ENCODE data around the gene COX14. TPM values are rescaled to one million over a fixed set of nuclear protein-coding genes. Genes with fewer than 3 reads are reported as not detected.
"Not testable (repeated sequence)": the region's sequence is repeated elsewhere in the genome, so short reads cannot be mapped to it uniquely, and the experiment has no call there.

COX14 gene
- polyA plus RNA-seq, 12 donors = 20.9 to 46.7 (median 38.2) TPM; not detected in 2

DNA sequence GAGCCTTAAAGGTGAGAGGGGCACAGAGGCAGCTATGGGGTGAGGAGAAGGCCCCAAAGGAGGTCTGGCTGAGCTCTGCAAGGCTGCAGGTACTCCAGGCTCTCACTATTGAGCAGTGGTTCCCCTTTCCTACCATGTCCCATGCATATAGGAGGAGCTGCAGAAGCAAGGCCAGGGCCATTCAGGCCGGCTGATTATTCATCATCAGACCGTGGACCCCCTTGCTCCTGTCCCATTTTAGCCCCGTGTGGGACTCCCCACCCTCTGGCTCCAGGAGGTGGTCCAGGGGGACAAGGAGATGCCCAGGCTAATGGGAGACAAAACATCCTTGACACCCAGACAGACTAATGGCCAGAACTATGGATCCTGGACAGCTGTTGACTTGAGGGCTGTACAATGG is 5.1 kb upstream of the COX14 start:
- no peak for DNase-seq

DNA sequence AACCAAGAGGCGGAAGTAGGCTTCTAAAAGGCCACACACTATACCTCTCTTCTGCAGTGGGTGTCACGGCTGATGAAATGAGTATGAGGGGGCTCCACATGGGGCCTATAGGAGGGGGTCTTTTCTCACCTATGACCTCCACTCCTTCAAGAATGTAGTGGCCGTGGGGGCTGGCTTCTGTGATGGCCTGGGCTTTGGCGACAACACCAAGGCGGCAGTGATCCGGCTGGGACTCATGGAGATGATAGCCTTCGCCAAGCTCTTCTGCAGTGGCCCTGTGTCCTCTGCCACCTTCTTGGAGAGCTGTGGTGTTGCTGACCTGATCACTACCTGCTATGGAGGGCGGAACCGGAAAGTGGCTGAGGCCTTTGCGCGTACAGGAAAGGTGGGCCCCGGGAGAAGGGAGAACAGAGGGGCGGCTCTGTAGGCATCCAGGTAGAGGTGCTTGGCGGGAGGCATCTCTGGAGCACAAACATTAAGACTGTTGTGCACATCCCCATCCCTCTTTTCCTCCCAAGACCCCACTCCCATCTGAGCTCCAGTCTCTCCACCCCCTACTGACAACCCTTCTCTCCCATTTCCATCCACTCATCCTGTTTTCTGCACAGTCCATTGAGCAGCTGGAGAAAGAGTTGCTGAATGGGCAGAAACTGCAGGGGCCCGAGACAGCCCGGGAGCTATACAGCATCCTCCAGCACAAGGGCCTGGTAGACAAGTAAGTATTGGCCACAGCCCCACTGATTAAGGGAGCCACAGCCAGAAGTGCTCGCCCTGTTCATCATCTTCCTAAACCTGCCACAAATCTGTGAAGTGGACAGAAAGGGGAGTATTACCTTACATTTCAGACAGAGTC is 4.4 kb upstream of the COX14 start:
- DNase-seq = no peak

DNA sequence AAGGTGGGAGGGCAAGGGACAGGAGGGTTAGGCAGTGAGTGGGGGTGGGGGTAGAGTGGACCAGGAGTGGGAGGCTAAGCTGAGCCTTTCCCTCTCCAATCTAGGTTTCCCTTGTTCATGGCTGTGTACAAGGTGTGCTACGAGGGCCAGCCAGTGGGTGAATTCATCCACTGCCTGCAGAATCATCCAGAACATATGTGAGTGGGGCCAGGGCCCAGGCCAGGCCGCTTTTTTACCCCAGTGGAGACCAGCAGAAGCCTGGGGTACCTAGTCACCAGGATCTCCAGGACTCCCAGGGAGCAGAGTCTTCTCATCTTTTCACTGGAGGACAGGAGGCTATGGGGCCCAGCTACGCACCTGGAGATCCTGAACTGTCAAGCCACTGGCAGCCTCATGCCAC is 2.7 kb upstream of the COX14 start:
- DNase-seq = no peak

DNA sequence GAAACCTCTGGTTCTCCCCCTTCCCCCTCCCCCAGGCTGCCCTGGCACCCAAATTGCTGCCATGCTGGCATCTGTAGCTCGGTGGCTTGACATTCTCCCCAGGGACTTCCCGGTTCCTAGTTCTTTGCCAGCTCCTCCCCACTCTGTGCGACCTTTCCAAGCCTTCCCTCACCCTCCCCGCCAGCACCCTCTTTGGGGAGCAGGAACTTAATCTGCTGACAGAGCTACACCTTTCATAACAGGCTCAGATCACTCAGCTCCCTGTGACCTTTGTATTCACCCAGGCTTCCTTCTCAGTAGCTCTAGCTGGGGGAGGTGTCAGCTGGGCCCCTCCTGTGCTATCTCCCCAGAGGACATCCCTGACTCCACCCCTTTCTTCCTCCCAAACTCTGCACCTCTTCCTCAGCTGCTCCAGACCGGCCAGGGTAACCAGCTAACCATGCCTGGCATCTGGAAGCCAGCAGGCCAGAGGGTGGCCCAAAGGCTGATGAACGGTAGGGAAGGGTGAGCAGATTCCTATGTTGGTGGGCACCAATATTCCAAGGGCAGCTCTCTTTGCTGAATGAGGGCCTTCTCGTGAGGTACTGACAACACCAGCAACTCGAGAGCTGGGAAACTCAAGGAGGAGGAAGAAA is 1.8 kb upstream of the COX14 start:
- DNase-seq = no peak

DNA sequence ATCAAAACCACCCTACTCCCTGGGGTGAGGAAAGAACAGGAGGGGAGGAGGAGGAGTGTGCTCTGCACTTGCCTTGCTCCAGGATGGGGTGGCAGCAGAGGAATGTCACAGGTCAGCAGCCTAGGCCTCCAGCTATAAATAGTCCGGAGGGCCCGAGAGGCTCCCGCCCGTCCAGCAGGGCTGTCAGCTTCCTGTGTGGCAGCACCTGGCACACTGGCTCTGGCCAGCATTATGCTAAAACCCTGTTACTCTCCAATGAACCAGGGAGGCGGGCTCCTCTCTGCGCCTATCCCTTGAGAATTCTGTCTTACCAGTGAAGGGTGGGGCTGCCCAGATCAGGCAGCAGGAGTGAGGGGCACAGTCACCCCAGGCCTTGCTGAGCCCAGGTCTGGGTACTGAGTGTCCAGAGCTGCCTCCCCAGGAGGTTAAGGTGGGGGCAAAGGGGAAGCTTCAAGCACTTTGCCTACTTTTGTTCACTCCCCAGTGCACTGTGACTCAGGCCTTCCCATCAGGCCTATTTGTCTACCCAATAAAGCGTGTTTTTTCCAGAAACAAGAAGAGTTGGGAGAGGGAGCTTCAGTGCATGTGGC is 1.2 kb upstream of the COX14 start:
- DNase-seq = no peak

DNA sequence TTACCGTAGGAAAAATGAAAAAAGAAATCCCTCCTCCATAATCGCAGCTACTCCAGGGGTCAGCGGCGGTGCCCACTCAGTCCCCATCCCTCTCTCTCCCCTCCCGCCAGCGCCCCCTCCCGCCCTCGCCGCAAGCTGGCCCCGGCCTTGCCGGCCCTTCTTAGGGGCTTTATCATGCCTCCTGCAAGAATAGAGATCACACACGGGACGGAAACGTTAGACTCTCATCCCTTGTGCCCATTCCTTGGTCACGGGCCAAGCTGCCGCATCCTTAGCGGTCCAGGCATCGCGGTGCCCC is 692 bp upstream of the COX14 start:
- no peak for DNase-seq

DNA sequence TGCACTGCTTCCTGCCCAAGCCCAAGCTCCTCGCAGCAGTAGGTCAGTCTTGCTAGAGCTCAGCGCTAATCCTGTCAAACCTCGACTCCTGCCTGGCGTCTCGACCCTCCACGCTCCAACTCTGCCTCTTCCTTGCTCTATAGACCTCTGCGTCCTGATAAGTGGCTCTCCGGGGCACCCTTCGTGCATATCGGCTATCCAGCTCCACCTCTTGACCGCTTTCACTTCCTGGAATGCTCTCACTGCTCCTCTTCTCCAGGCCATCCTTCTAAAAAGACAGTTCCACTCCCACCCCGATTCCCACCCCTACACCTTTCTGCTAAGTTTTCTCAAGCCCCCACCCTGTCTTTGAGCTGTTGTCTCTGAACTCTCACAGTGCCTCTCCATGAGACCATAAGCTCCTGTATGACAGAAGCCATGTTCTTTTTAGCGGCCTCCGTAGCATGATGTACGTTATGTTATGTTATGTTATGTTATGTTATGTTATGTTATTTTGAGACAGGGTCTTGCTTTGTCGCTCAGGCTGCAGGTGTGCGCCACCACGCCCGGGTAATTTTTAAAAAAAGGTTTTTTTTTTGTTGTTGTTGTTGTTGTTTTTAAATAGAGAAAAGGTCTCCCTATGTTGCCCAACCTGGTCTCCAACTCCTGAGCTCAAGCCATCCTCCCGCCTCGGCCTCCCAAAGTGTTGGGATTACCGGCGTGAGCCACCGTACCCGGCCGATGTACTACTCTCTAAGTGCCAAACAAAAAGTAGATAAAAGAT is 601 bp downstream of the COX14 start:
- no peak for DNase-seq

DNA sequence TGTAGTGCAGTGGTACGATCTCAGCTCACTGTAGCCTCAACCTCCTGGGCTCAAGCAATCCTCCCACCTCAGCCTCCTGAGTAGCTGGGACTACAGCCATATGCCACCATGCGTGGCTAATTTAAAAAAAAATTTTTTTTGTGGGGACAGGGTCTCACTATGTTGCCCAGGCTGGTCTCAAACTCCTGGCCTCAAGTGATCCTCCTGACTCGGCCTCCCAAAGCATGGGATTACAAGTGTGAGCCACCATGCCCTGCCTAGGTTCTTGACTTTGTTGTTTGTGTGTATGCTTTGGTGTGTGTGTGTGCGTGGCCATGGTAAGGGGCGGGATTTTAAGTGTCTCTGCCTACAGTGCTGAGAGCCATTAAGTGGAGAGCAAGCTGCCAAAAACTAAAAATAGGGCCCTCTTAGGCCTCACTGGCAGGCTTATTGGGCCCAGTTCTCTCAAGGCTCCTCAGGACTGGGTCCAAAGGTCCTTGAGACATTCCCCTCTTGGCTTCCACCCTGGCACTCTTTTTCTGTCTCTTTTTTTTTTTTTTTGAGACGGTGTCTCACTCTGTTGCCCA is 5.1 kb downstream of the COX14 start:
- no peak for DNase-seq

DNA sequence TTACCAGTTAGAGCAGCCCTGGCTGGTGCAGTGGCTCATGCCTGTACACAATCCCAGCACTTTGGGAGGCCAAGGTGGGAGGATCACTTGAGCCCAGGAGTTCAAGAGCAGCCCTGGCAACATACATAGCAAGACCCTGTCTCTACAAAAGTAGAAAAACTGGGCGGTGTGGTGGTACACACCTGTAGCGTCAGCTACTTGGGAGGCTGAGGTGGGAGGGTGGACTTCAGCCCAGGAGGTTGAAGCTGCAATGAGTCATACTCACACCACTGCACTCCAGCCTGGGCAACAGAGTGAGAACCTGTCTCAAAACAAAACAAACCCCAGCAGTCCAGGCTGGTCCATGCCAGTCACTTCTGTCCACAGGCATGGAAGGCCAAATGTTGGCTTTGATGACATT is 7.4 kb downstream of the COX14 start:
- DNase-seq = no peak

DNA sequence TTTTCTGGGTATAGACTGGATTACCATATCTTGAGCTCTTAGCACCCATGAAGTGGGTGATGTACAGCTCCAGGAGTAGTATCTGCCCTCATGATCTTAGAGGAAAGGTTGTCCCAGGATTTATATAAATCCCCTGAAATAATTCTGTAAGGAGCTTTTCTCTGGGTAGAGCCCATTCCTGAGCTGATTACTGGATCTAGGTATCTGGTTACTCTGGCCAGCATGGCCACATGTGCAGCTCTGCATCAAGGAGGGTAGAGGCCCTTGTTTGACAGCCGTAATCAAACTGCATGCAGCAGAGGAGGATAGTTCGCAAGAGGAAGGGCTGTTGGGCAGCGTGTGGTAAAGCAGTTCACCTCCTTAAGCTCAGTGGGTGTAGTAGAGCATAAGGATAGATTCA is 8.5 kb downstream of the COX14 start:
- no peak for DNase-seq

DNA sequence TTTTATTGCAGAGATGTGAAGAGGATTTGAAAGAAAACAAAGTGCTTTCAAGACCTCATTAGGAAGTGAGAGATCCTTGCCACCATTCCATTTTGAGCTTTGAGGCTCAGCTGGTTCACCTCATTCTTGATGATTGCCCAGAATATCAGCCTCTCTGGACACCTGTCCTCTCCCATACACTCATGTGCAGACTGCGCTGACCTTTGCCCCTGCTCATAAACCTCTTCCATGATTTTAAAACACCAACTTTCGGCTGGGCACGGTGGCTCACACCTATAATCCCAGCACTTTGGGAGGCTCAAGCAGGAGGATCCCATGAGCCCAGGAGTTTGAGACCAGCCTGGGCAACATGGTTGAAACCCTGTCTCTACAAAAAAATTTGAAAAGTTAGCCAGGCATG is 8.9 kb downstream of the COX14 start:
- no peak for DNase-seq

DNA sequence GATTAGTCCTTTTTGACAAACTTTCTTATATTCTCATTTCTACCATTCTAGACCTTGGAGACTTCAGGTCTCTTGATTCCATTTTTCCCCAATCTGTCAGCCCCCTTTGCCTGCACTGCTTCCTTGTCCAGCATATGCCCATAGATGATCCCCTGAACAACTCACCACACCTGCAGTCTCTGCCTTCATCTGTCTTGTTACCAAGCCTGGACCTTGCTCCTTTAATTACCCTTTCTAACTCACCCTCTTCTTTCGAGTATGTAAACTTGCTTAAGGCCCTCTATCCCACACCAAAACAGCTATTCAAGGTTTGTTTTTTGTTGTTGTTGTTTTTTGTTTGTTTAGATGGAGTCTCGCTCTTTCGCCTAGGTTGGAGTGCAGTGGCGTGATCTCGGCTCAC is 9.6 kb downstream of the COX14 start:
- DNase-seq = no peak

DNA sequence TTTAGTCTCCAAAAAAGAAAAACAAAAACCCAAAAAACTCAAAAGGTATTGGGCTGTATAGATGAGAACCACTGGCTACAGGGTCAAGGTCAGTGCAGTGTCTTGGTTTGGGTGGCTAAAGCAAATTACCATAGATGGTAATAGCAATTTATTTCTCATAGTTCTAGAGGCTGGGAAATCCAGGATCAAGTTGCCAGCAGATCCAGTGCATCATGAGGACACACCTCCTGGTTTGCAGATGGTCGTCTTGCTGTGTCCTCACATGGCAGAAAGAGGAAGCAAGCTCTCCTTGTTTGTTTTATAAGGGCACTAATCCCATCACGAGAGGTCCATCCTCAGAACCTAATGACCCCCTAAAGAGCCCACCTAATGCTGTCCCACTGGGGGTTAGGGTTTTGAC is 11.2 kb downstream of the COX14 start:
- DNase-seq = no peak

DNA sequence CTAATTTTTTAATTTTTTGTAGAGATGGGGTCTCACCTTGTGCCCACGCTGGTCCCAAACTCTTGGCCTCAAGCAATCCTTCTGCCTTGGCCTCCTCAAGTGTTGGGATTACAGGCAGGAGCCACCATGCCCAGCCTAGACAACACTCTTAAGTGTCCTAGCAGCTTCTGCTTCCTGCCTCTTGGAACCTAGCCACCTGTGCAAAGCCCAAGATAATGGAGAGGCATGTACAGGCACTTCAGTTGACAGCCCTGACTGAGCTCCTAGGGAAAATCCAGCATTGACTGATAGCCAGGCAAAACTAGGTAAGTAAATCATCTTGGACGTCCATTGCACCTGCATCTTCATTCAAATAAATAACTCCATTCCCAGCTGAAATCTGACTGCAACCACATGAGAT is 15.5 kb downstream of the COX14 start:
- no peak for DNase-seq

DNA sequence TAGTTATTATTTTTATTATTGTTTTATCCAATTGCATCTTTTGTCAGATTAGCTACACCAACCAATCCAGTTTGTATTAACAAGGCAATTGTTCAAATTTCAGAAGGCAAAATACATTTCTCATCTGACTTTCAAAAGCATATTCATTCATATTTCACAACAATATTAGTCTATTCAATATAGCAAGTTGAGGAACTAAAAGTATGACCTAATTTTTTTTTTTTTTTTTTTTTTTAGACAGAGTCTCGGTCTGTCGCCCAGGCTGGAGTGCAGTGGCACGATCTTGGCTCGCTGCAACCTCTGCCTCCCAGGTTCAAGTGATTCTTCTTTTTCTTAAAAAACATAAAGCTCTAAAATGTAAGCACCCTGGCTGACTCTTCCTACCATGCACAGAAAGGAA is 17.3 kb downstream of the COX14 start:
- no peak for DNase-seq

DNA sequence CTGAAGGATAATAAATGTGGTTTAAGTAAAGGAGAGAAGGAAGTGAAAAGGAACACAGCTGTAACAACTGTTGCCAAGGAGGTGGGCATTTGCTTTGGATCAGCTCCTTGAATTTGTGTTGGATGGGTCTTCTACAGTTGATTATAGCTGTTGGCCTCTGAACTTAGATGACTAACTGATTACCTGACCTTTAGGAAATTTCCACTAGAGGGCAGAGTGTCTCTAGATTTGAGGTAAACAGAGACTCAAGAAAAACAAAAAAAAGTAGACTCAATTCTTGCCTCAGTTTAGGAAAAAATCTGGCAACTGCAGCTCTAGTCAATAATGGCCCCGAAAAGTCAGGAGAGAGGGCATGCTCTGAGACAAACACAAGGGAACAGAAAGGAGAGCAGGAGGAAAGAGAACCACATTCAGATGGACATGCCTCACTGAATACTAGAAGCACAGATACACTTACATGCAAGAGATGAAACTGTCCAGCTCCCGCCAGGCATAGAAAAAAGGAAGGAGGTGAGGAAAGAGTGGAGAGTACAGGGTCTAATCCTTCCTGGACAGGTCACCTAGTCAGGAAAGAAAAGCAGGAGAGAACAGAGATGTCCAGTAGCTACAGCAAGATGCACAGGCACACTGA is 20.6 kb downstream of the COX14 start:
- peak; percentile 47 for DNase-seq

DNA sequence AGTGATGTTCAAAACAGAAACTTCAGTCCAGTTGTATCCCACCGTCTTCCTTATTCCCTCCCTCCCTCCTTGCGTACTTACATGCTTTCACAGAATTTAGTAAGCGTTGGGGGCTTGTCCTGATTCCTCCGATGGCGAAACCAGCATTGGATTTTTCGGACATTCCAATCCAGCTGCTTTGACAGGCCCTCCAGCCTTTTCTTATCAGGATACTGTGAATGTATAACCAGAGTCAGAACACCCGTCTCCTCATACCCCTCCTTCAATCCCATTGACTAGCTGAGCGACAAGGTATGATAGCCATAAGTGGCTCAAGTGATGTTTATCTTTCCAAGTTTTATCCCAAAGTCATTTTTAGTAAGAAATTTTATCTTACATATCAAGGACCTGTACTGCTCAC is 31.0 kb downstream of the COX14 start:
- DNase-seq = no peak

DNA sequence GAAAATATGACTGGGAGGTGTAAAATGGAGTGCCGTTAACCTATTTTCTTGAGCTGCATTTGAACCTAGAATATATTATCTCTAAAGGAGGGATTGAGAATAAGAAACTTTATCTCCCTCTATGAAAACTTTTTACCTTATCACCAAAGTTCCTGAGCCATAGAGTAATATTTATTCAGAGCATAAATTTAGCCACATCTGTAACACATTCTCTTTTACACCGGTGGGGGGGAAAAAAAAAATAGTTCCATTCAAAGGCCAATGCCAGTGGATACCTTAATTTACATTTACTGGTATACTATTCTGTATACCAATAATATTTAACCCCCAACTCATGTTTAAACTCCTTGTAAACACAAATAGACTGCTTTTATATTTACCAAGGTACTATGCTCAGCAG is 33.4 kb downstream of the COX14 start:
- DNase-seq = no peak

DNA sequence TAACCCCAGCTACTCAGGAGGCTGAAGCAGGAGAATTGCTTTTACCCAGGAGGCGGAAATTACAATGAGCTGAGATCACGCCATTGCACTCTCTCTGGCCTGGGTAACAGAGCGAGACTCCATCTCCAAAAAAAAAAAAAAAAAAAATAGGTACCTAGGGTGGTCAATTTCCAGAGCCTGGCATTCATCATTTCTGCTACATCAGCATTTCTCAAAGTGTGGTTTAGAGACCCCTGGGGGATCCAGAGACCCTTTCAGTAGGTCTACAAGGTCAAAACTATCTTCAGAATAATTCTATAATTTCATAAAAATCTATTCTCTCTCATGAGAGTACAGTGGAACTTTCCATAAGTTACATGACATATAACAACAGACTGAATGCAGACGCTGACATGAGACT is 35.2 kb downstream of the COX14 start:
- no peak for DNase-seq

DNA sequence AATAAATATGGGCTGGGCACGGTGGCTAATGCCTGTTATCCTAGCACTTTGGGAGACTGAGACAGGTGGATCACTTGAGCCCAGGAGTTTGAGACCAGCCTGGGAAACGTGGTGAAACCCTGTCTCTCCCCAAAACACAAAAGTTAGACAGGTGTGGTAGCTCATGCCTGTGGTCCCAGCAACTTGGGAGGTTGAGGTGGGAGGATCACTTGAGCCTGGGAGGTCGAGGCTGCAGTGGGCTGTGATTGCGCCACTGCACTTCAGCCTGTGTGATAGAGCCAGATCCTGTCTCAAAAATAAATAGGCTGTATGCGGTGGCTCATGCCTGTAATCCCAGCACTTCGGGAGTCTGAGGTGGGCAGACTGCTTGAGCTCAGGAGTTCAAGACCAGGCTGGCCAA is 36.0 kb downstream of the COX14 start:
- not testable (repeated sequence) for DNase-seq

DNA sequence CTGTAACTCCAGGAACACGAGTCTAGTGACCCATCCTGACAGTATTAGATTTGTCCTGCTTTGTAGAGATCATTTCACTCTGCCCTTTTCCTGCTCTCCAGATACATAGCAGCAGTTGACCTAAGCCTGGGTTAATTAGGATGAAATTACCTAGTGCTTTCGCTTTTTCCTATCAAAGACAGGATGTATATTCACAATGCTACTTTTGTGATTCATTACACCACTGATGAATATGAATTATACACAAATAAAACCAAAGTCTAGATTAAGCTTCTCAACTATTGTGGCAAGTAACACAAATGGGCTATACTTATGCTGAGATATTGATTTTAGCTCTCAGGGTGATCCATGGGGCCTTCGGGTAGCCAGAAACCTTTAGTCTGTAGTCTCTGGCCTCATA is 37.3 kb downstream of the COX14 start:
- no peak for DNase-seq
